Measurements from ENCODE around the gene MAST4. TPM values are rescaled to one million over a fixed set of nuclear protein-coding genes. Genes with fewer than 3 reads are reported as not detected.
A peak's percentile ranks its signal among the peaks of the same experiment; 100 is the strongest.

Gene MAST4
- total RNA-seq, 1 donor from 2014 or later: 52.6 TPM

GRCh38 chr5:67009028-67009427 lies 412.8 kb downstream of the MAST4 start:
- no peak overlapping the region for H3K27ac ChIP-seq
- H3K4me1 ChIP-seq: peaks cover 40% of the 10 kb centered on the region
- no peaks in the 10 kb centered on the region for H3K27me3 ChIP-seq
- TF ChIP-seq CTCF (IDR thresholded peaks at IDR 0.05): no peak
- DNase-seq (no peak), ATAC-seq (no peak)
- intact Hi-C loops (cut with DNase I): no loop called here
- no peaks in the 10 kb centered on the region for H3K36me3 ChIP-seq
- no peak overlapping the region for H3K4me3 ChIP-seq
- H3K9me3 ChIP-seq: no peaks in the 10 kb centered on the region

- ATAC-seq: peak; percentile 45
These were observed 414.7 kb downstream of the MAST4 start for GRCh38 chr5:67010684-67011409.

GRCh38 chr5:67011422-67011821 lies 415.2 kb downstream of the MAST4 start:
- no peak for DNase-seq
- ATAC-seq: peak; percentile 6
- no peaks in the 10 kb centered on the region for H3K36me3 ChIP-seq
- intact Hi-C loops (cut with DNase I): no loop called here
- no peaks in the 10 kb centered on the region for H3K27me3 ChIP-seq
- no peak overlapping the region for H3K4me3 ChIP-seq
- peaks cover 46% of the 10 kb centered on the region for H3K4me1 ChIP-seq
- peak overlapping the region; percentile 55 for H3K27ac ChIP-seq
- TF ChIP-seq CTCF (IDR thresholded peaks at IDR 0.05): no peak
- H3K9me3 ChIP-seq: no peaks in the 10 kb centered on the region

More at GRCh38 chr5:67010684-67011409, 414.7 kb downstream of the MAST4 start:
- H3K27ac ChIP-seq: peak overlapping the region; percentile 55
- peaks cover 47% of the 10 kb centered on the region for H3K4me1 ChIP-seq
- H3K36me3 ChIP-seq: no peaks in the 10 kb centered on the region
- no peak overlapping the region for H3K4me3 ChIP-seq
- H3K9me3 ChIP-seq: no peaks in the 10 kb centered on the region
- H3K27me3 ChIP-seq: no peaks in the 10 kb centered on the region
- intact Hi-C loops (cut with DNase I): no loop called here
- DNase-seq: no peak
- TF ChIP-seq CTCF (IDR thresholded peaks at IDR 0.05): no peak

GRCh38 chr5:67012171-67012570 lies 416.0 kb downstream of the MAST4 start:
- no peak for ATAC-seq
- DNase-seq: no peak
- no peaks in the 10 kb centered on the region for H3K27me3 ChIP-seq
- H3K27ac ChIP-seq: no peak overlapping the region
- H3K4me1 ChIP-seq: peaks cover 42% of the 10 kb centered on the region
- H3K4me3 ChIP-seq: no peak overlapping the region
- H3K36me3 ChIP-seq: no peaks in the 10 kb centered on the region
- no peak for TF ChIP-seq CTCF (IDR thresholded peaks at IDR 0.05)
- intact Hi-C loops (cut with DNase I): no loop called here
- no peaks in the 10 kb centered on the region for H3K9me3 ChIP-seq

- Histone ChIP-seq H3K27ac (no peak overlapping the region), H3K36me3 (no peaks in the 10 kb centered on the region), H3K9me3 (no peaks in the 10 kb centered on the region), H3K4me3 (no peak overlapping the region), H3K27me3 (no peaks in the 10 kb centered on the region), H3K4me1 (peaks cover 32% of the 10 kb centered on the region)
- intact Hi-C loops (cut with DNase I): no loop called here
- ATAC-seq (no peak), DNase-seq (no peak)
- no peak for TF ChIP-seq CTCF (IDR thresholded peaks at IDR 0.05)
These were observed 417.5 kb downstream of the MAST4 start for GRCh38 chr5:67013719-67014118.
